ENCODE results near the gene LRP6.

- TF ChIP-seq CTCF (conservative IDR thresholded peaks at IDR 0.05; ENCODE audit: low read depth, low read length): no peak
- no peak for TF ChIP-seq EZH2phosphoT487 (IDR thresholded peaks at IDR 0.05; ENCODE audit: borderline replicate concordance, low read length)
Measured at GRCh38 chr12:12266389-12266872, 413 bp downstream of the LRP6 start.

Data from PC-3 (cell line).